ENCODE measurements around the gene TBX15. TPM values are rescaled to one million over a fixed set of nuclear protein-coding genes. Genes with fewer than 3 reads are reported as not detected.
"Not testable (repeated sequence)": the region's sequence is repeated elsewhere in the genome, so short reads cannot be mapped to it uniquely, and the experiment has no call there.

The TBX15 gene
- total RNA-seq, 1 donor from 2014 or later, result 0.15 TPM

- TF ChIP-seq CTCF (IDR thresholded peaks at IDR 0.05), result no peak
- no peak overlapping the region for H3K27ac ChIP-seq
- no peaks in the 10 kb centered on the region for H3K4me1 ChIP-seq
- intact Hi-C loops (cut with DNase I), result no loop called here
- DNase-seq, result no peak
- no peaks in the 10 kb centered on the region for H3K27me3 ChIP-seq (ENCODE audit: low read depth)
- H3K4me3 ChIP-seq, result no peak overlapping the region
- ATAC-seq, result no peak
- H3K9me3 ChIP-seq, result no peaks in the 10 kb centered on the region
- H3K36me3 ChIP-seq, result no peaks in the 10 kb centered on the region
Measured at GRCh38 chr1:118920124-118920717, 67.9 kb downstream of the TBX15 start.

GRCh38 chr1:118918940-118919259 is 69.2 kb downstream of the TBX15 start:
- Histone ChIP-seq H3K4me1 (no peaks in the 10 kb centered on the region), H3K4me3 (no peak overlapping the region), H3K27ac (no peak overlapping the region), H3K9me3 (no peaks in the 10 kb centered on the region), H3K27me3 (ENCODE audit: low read depth) (no peaks in the 10 kb centered on the region), H3K36me3 (no peaks in the 10 kb centered on the region)
- ATAC-seq, result no peak
- no peak for TF ChIP-seq CTCF (IDR thresholded peaks at IDR 0.05)
- no peak for DNase-seq
- intact Hi-C loops (cut with DNase I), result no loop called here

- no peaks in the 10 kb centered on the region for H3K4me1 ChIP-seq
- H3K36me3 ChIP-seq, result no peaks in the 10 kb centered on the region
- H3K27ac ChIP-seq, result no peak overlapping the region
- TF ChIP-seq CTCF (IDR thresholded peaks at IDR 0.05), result no peak
- intact Hi-C loops (cut with DNase I), result no loop called here
- H3K27me3 ChIP-seq (ENCODE audit: low read depth), result no peaks in the 10 kb centered on the region
- DNase-seq, result no peak
- no peak overlapping the region for H3K4me3 ChIP-seq
- H3K9me3 ChIP-seq, result no peaks in the 10 kb centered on the region
- ATAC-seq, result no peak
Measured at GRCh38 chr1:118918230-118918939, 69.8 kb downstream of the TBX15 start.

GRCh38 chr1:118916346-118916745 is 71.8 kb downstream of the TBX15 start:
- not testable (repeated sequence) for H3K27me3 ChIP-seq (ENCODE audit: low read depth); H3K9me3 ChIP-seq; ATAC-seq

GRCh38 chr1:118914379-118915161 is 73.6 kb downstream of the TBX15 start:
- intact Hi-C loops (cut with DNase I), result no loop called here
- H3K9me3 ChIP-seq, result no peaks in the 10 kb centered on the region

More at GRCh38 chr1:118916346-118916745, 71.8 kb downstream of the TBX15 start:
- intact Hi-C loops (cut with DNase I); H3K36me3 ChIP-seq; H3K4me3 ChIP-seq; DNase-seq; H3K4me1 ChIP-seq; H3K27ac ChIP-seq: not testable (repeated sequence)

More at GRCh38 chr1:118914379-118915161, 73.6 kb downstream of the TBX15 start:
- Histone ChIP-seq H3K27me3 (ENCODE audit: low read depth) (no peaks in the 10 kb centered on the region), H3K27ac (no peak overlapping the region), H3K4me1 (no peaks in the 10 kb centered on the region), H3K4me3 (no peak overlapping the region), H3K36me3 (no peaks in the 10 kb centered on the region)
- no peak for TF ChIP-seq CTCF (IDR thresholded peaks at IDR 0.05)
- ATAC-seq, result peak; percentile 50 to 57
- DNase-seq, result no peak

All from lower lobe of right lung (tissue), 2 donors.